GM18873 (cell line): ENCODE data around the gene TBC1D19.

Experiments used
- ATAC-seq: cut with Tn5 transposase; IDR thresholded peaks from one replicate; pipeline ENCODE4 v1.9.1; 2021; ENCODE audit warnings: mild to moderate bottlenecking, moderate library complexity, moderate number of reproducible peaks; ENCODE audit not compliant: unreplicated experiment, low FRiP score

The TBC1D19 gene

DNA sequence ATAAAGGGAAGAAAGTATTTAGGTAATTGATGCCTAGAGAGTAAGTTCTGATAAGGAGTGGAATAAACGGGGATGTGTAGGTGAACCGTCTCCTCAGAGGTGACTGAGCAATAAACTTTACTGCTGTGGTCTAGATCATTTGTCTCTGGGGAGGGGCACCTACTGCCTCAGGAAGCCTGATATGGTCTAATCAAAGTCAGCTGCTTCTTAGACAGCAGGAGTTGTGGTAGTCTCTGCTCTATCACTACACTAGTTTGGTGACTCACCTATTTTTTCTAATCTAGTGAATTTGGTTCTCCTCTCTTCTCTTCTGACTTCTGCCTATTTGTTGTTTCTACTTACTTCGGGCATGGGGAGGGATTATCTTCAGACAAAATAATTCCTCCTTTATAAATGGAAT, 181.6 kb downstream of the TBC1D19 start:
- ATAC-seq = no peak

DNA sequence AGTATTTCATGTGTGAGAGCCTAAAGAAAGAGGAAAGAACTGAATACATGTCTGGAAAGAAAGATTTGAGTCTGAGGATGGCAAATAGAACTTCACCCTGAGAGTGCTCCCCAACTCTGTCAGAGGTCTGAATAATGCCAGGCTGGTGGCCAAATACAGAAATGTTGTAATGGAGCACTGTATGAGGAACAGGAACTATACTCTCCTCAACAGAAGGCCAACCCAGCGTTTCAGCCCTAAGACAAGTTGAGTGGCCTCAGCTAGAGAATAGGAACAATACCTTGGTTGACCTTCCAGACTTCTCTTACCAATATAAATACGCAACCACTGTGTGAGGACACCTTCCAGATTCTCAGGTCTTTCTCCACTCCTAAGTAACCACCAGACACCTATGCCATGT, 182.3 kb downstream of the TBC1D19 start:
- peak; percentile 47 for ATAC-seq

DNA sequence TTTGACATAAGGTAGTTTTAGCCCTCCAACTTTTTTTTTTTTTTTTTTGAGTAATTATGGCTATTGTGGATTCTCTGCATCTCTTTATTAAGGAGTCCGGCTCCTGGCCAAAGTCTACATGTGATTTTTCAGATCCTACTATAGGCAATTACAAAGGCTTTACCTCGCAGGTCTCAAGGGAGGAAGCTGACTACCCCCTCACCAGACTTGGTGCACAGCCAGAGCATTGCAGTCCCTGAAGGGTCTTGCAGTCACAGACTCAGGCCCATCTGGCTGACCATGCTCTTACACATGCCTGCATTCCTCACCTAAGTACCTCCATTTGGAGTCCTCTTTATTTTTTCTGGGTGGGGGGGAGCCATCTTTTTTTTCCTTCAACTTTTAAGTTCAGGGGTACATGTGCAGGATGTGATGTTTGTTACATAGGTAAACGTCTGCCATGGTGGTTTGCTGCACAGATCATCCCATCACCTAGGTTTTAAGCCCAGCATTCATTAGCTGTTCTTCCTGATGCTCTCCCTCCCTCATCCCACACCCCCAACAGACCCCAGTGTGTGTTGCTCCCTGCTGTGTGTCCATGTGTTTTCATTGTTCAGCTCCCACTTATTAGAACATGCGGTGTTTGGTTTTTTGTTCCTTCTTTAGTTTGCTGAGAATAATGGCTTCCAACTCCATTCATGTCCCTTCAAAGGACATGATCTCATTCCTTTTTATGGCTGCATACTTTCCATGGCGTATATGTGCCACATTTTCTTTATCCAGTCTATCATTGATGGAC, 188.4 kb downstream of the TBC1D19 start:
- no peak for ATAC-seq

DNA sequence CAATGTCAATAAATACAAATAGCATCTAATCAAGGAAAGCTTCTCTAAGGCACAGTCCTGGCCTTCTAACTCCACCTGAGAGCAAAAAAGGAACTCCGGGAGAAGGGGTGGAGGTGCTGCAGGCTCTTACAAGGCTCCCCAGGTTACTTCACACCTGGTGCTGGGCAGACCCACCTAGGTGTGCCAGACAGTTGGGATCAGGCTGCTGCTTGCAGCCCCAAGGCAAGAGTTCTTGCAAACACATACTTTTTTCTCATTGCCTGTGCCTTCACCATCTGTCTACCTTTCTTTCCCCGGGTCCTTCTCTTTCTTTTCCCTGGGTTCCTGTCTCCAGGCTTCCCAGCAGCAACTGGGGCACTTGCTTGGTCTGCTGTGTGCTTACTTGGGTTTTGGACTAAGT, 195.3 kb downstream of the TBC1D19 start:
- ATAC-seq = no peak

DNA sequence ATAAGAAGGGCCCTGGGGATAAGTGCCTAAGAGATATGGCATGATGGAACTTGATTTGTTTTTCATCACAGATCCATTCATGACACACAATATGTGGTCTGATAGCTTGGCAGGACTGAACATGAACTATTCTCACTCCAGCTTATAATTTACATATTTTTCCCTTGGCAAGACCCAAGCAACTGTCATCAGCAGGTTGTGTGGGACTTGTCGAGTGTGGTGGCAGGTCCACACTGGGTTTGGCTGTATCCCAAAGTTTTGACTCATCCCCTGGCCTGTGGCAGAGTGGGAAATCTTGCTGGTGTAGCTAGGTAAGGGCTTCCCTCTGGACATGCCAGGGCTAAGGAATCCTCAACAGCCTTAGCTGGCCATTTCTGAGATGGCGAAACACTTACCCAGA, 195.8 kb downstream of the TBC1D19 start:
- no peak for ATAC-seq

DNA sequence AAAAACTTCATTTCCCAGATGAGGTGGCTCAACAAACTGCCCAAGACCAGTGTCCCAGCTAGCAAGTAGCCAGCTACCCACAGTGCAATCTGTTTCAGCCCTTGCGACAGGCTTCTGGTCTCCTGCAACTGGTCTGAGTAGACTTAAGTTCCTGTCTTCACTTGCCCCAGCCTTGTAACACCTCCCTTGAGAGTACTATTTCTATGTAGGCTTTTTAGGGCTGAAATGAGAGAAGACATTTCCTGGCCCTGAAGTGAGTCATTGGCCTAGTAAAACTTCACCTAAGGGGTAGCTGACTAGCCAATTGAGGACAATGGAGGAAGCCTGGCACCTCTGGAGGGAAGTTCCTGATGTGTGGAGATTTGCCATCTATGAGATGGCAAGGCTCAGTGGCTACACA, 196.7 kb downstream of the TBC1D19 start:
- ATAC-seq = peak; percentile 72

DNA sequence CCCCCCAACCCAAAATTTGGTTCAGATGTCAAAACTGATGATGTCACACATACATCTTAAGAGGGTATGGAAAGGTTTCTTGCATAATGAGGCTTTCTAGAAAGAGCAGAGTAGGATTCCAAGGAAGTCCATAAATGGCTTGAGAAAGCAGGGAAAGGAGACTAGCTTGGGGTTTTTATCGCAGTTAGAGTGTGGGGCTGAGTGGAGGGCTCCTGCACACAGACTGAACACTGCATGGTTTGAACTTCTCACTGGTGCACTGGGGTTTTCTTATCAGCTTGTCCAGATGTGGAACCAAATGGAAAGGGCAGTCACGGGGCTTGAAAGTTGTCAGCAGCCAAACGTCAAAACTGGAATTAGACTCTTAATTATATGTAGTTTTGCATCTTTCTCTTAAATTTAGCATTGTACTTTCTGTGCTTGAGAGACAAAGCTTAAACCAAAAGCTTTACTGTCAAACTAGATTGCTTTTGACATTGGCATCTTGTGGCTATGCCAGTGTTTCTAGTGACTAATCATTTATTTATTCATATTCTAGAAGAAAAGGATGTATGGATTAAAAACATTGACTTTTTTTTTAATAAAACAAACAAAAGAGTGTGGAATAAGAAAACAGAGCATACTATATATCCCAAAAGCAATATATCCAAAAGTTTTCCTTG, 198.4 kb downstream of the TBC1D19 start:
- no peak for ATAC-seq

DNA sequence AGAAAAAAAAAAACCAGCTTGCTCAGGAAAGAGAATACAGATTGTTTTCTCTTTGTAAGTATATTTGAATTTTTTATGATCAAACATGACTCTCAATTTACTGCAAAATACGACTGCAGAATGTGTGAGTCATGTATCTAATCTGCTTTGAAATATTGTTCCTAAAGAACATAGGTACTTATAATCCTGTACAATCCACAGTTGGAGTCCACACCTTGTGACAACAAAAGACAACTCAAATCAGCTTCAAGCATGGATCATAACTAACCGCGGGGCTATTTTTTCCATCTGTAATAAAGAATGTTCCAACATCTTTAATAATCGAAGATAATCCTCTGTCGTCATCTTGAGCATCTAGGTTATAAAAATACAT, 198.9 kb downstream of the TBC1D19 start:
- ATAC-seq = no peak

DNA sequence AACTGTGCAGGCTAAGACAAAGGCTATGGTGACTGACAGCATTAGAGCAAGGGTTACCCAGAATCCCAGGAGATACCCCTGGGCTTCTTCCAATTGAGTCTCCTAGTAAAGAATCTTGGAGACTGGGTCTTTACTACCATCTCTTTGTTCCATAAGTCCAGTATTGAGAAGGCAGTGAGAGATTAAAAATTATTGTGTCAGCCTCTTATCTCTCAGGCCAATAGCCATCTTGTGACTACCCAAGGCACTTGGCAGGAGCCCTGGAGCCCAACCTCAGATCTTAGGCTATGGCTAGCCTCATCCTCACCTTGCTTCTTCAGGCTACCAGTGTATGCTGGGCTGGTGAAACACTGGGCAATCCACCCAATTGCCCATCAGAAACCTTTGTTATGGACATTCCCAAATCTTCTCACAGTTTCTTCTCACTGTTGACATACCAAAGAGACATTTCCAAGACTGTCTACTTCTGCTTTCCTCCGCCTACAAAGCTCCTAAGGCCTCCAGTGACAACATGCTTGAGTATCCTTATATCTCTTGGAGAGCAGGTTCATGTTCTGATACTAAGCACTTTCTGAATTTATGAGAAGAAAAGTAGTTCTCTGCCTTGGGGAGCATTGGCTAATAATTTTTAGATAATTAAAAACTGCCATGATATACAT, 200.5 kb downstream of the TBC1D19 start:
- no peak for ATAC-seq

DNA sequence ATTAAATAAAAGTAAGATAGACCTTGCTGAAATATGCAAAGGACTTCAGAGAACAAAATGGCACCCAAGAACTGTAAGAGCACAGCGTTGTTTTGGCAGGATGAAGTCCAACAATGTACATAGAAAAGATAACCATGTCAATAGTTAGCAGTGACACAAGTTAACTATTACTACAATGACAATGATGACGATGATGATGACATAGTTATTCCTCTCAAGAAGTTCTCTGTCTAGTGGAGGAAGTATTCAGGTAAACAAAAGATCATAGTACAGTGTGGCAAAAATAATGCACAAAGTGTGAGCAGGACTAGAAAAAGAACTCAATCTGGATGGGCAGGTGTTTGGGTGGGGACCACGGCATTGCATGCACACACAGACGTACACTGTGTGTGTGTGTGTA, 201.4 kb downstream of the TBC1D19 start:
- ATAC-seq = no peak

DNA sequence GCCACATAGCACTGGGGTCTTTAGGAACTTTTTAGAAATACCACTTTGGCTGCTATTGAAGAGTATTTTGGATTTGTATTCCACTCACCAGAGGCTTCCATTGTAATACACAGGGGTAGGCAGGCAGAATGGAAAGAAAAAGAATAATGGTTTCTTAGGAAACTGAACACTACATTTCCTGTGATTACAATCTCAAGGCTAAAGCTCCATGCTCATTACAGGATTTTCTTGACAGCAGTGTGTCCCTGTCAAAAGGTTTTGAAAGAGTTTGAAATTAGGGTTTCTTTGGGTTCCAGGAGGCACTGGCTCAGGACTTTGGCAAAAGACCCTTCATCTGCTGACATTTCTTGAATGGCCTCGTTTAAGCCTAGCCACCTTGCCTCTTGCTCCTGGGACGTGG, 201.9 kb downstream of the TBC1D19 start:
- ATAC-seq = no peak

DNA sequence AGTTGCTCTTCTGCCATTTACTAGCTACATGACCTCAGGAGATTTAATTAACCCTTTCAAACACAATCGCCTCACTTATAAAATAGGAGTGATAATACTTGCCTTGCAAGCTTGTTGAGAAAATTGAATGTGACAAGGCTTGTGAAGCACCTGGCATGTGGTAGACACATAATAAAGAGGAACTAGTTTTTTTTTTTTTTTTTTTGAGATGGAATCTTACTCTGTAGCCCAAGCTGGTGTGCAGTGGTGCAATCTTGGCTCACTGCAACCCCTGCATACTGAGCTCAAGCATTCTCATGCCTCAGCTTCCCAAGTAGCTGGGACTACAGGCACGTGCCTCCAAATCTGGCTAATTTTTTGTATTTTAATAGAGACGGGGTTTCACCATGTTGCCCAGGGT, 203.0 kb downstream of the TBC1D19 start:
- no peak for ATAC-seq

DNA sequence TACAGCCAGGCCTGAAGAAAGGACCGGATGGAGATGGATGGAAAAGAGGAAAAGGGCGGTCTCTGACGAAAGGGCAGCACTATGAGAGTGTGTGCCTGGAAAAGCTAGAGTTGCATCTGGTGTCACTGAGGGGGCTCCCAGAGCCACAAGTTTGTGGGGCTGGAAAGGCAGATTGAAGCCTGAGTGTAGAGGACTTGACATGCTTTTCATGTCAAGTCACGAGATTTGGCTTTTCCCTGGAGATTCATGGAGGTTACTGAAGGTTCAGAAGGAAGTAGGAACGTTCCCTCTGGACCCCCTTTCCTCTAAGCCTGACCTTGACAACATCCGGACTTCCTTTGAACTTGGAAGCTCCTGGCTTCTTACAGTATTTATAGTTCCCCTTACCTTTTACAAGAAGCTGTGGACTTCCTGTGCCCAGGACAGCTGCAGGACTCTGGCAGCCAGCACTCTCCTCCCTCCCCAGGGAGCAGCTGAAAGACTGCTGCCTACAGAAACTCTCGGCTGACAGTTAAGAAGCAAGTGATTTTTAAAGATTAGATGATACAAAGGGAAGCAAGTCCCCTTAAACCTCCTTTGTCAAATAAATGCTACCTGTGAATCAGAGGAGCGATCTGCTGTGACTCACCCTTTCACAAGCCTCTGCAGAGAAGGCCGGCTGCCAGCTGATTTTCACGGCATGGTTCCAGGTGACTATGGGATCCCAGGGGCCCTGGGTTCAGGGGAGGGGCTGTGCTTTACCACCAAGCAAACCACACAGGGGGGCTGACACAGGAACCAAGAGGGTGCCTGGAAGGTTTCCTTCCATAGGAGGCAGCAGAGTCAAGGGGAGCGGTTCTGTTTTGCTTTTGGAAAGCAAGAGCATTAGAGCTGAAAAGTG, 203.8 kb downstream of the TBC1D19 start:
- no peak for ATAC-seq

DNA sequence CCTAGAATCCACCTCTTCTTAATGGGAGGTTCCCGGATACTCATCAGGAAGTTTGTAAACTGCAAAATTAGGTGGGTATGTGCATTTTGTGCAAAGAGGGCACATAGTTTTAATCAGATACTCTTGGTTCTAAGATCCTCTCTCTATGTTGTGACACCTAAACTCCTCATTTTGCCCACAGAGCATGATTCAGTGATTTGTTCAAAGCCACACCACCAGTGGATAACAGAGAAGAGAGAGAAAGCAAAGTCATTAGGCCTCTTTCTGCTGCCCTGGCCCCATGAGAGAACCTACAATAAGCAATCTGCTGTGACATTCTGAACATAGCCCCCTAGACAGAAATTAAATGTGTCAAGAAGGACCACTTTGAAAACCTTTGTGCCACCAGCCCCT, 204.5 kb downstream of the TBC1D19 start:
- ATAC-seq = no peak

DNA sequence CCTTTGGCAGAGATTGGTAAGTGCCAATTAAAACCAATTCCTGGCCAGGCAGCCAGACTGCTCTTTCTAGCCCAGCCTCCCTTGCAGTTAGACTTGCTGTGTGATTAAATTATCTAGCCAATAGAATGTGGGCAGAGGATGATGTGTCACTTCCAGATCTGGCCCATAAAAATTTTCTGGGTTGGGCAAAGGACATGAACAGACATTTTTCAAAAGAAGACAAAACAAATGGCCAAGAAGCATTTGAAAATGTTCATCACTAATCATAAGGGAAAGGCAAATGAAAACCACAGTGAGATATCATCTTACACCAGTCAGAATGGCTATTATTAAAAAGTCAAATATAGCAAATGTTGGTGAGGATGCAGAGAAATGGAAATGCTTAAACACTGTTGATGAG, 205.3 kb downstream of the TBC1D19 start:
- no peak for ATAC-seq

DNA sequence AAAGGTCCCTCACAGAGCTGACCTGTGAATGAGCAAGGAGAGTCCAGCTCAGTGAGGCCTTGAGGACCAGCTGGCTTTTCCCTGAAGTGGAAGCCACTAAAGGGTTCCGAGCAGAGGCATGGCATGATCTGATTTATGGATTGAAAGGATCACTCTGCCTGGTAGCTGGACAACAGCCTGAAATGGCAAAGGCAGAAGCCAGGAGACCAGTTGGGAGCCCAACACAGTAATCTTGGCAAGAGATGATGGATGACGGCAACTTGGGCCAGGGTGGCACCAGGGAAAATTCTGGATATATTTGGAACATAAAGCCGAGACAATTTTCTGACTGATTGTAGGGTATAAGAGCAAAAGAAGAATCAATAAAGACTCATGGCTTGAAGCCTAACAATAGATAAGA, 207.5 kb downstream of the TBC1D19 start:
- no peak for ATAC-seq

DNA sequence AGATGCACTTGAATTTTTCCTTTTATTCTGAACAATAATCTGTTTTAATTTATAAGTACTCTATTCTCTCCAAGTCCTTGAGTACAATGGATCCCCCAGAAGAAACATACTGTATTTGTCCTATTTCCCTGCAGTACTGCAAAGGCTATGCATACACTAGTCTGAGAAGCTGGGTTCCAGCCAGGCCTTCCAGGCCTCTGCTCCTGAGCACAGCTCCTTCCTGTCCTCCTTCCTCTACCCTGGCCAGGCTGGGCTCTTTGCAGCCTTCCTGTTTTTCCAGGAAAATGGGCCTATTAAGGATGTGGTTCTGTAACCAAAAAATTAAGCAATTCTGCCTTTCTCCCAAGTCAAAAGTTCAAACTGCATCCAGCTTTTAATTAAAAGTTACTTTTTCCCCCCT, 208.8 kb downstream of the TBC1D19 start:
- no peak for ATAC-seq

DNA sequence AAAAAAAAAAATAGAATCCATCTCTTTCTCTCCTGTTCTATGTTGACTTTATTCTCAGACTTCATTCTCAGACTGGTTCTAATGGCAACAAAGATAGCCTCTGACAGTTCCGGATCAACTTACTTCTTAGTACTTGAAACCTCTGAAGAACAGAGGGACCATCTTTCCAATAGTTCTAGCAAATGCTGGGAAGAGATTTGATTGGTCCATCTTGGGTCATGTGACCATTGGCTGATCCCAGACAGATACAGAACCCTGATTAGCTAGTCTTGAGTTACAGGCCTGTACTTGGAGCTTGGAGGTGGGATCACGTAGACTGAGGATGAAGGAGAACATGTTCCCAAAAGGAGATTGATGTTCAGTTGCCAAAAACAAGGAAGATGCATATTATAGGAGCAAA, 209.9 kb downstream of the TBC1D19 start:
- ATAC-seq = no peak

DNA sequence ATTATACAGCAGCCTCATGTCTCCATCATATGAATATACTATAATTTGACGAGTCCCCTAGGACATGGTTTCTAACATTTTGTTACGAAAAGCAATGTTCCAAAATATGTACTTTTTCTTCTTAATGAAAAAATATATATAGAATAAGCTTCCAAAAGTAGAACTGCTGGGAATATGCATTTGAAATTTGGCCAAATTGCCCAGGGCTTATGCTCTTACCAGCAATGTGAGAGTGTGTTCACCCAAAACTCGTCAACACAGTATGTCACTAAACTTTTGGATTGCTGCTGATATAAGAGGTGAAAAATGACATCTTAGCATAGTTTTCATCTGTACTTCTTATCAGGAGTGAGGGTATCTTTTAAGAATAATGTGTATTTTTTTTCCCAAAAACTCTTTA, 212.2 kb downstream of the TBC1D19 start:
- no peak for ATAC-seq

DNA sequence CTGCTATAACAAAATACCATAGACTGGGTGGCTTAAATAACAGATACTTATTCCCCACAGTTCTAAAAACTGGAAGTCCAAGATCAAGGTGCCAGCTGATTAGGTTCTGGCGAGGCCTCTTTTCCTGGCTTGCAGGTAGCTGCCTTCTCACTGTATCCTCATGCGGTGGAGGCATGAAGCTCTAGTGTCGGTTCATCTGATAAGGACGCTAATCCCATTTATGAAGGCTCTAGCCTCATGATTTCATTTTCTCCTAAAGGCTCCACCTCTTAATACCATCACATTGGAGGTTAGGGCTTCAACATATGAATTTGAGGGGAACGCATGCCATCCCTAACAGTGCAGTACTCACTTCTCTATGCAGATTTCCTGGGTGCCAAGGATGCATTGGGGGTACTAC, 218.9 kb downstream of the TBC1D19 start:
- no peak for ATAC-seq
